H1 (cell line): ENCODE data around the gene WSCD2. TPM values are rescaled to one million over a fixed set of nuclear protein-coding genes. Genes with fewer than 3 reads are reported as not detected.

ENCODE experiments used
- CTCF ChIA-PET: fragments of 300-600 bp; sonication (Branson Sonifier 250); formaldehyde crosslinking; loops from one replicate; lab custom pipeline; 2021; ENCODE audit not compliant: partially characterized antibody; lab: Charles Lee
- POLR2A ChIA-PET: fragments of 300-600 bp; sonication (Branson Sonifier 250); formaldehyde crosslinking; loops from one replicate; lab custom pipeline; 2021; ENCODE audit warnings: inconsistent platforms; ENCODE audit not compliant: partially characterized antibody; lab: Charles Lee
- DNase-seq, 2 experiments: peaks; one replicate each; pipeline versions ENCODE4 v3.0.0 to v3.0.0-alpha.2; 2010 to 2022; ENCODE audit warnings: low spot score in 2 of 2, low read depth in 1 of 2, mixed read lengths in 1 of 2
- FAIRE-seq: peaks from 2 replicates; lab custom pipeline; 2011; peaks lifted over from hg19 to GRCh38; lab: Jason Lieb, UNC
- H2AFZ ChIP-seq: 2 replicates; pipeline ENCODE4 v1.8.1; 2012; ENCODE audit warnings: low read length, inconsistent platforms
- H2AK5ac ChIP-seq: 2 replicates; pipeline ENCODE4 v1.6.1; 2013; ENCODE audit warnings: low read depth, low read length
- H2BK120ac ChIP-seq: replicated peaks from 2 replicates; pipeline ENCODE3; 2013; ENCODE audit warnings: low read depth, low read length, inconsistent platforms
- H2BK12ac ChIP-seq: 2 replicates; pipeline ENCODE4 v1.6.1; 2013; ENCODE audit warnings: low read depth, low read length
- H2BK15ac ChIP-seq: 2 replicates; pipeline ENCODE4 v1.6.1; 2013; ENCODE audit warnings: low read length
- H2BK20ac ChIP-seq: 2 replicates; pipeline ENCODE4 v1.6.1; 2013; ENCODE audit warnings: low read length
- H2BK5ac ChIP-seq: 2 replicates; pipeline ENCODE4 v1.6.1; 2013; ENCODE audit warnings: low read depth, low read length
- H3K14ac ChIP-seq: 2 replicates; pipeline ENCODE4 v1.6.1; 2013; ENCODE audit warnings: inconsistent platforms; ENCODE audit not compliant: insufficient read length
- H3K18ac ChIP-seq: 2 replicates; pipeline ENCODE4 v1.6.1; 2013; ENCODE audit warnings: low read length; ENCODE audit errors: extremely low read depth
- H3K23ac ChIP-seq: 2 replicates; pipeline ENCODE4 v1.6.1; 2013; ENCODE audit warnings: inconsistent platforms; ENCODE audit not compliant: insufficient read length
- H3K23me2 ChIP-seq: 2 replicates; pipeline ENCODE4 v1.6.1; 2013; ENCODE audit warnings: low read depth, low read length
- H3K27ac ChIP-seq: 2 replicates; pipeline ENCODE4 v1.6.1; 2011; ENCODE audit warnings: low read depth, low read length, inconsistent platforms
- H3K27me3 ChIP-seq, 4 experiments: replicated peaks in 1 of 4; 1 replicate in 1 of 4; 2 replicates in 3 of 4; pipeline versions ENCODE4 v1.6.1 to v1.8.1; 2011 to 2013; ENCODE audit warnings: low read length in 3 of 4, mild to moderate bottlenecking in 3 of 4, inconsistent platforms in 2 of 4, mixed read lengths in 2 of 4, moderate library complexity in 1 of 4; ENCODE audit not compliant: control insufficient read depth in 3 of 4, insufficient read depth in 3 of 4; ENCODE audit errors: extremely low read depth in 1 of 4
- H3K36me3 ChIP-seq, 4 experiments: 2 replicates each; pipeline versions ENCODE4 v1.6.1 to v1.8.1; 2011 to 2013; ENCODE audit warnings: mild to moderate bottlenecking in 4 of 4, low read length in 3 of 4, moderate library complexity in 2 of 4, control low read depth in 1 of 4, inconsistent platforms in 1 of 4; ENCODE audit not compliant: insufficient read depth in 4 of 4, control insufficient read depth in 2 of 4
- H3K4ac ChIP-seq: replicated peaks from 2 replicates; pipeline ENCODE3; 2013; ENCODE audit warnings: low read length, low read depth, mixed read lengths, inconsistent platforms; ENCODE audit not compliant: insufficient read length
- H3K4me1 ChIP-seq, 4 experiments: replicated peaks in 1 of 4; 1 replicate in 1 of 4; 2 replicates in 3 of 4; pipeline versions ENCODE4 v1.6.1 to v1.8.1; 2011 to 2013; ENCODE audit warnings: low read length in 3 of 4, inconsistent platforms in 2 of 4, mixed read lengths in 1 of 4; ENCODE audit not compliant: insufficient read depth in 4 of 4, control insufficient read depth in 3 of 4
- H3K4me2 ChIP-seq, 2 experiments: 2 replicates each; pipeline versions ENCODE4 v1.6.1 to v1.8.1; 2011 to 2013; ENCODE audit warnings: low read depth in 2 of 2, low read length in 2 of 2, control low read depth in 1 of 2, inconsistent platforms in 1 of 2, mild to moderate bottlenecking in 1 of 2; ENCODE audit not compliant: insufficient read depth in 1 of 2
- H3K4me3 ChIP-seq, 4 experiments: fragments of 200-600, 300-600 bp in 1 of 4; sonication (generic), shearing (Covaris generic), sonication (Bioruptor Twin) in 1 of 4; 2 replicates each; pipeline versions ENCODE4 v1.5.1 to v1.8.1; 2011 to 2016; ENCODE audit warnings: low read length in 4 of 4, low read depth in 3 of 4, control low read depth in 2 of 4, inconsistent platforms in 2 of 4, mild to moderate bottlenecking in 2 of 4, mixed read lengths in 1 of 4, moderate library complexity in 1 of 4; ENCODE audit not compliant: insufficient read depth in 2 of 4; ENCODE audit errors: extremely low read depth in 1 of 4
- H3K56ac ChIP-seq: replicated peaks from 2 replicates; pipeline ENCODE3; 2013; ENCODE audit warnings: low read depth, mild to moderate bottlenecking, mixed read lengths, low read length, inconsistent platforms; ENCODE audit not compliant: insufficient read length
- H3K79me1 ChIP-seq: 2 replicates; pipeline ENCODE4 v1.6.1; 2013; ENCODE audit warnings: low read depth, low read length, control low read depth
- H3K79me2 ChIP-seq, 2 experiments: 2 replicates each; pipeline versions ENCODE4 v1.6.1 to v1.8.1; 2012 to 2013; ENCODE audit warnings: low read length in 2 of 2, mild to moderate bottlenecking in 2 of 2, inconsistent platforms in 1 of 2; ENCODE audit not compliant: insufficient read depth in 2 of 2, control insufficient read depth in 1 of 2
- H3K9ac ChIP-seq, 4 experiments: replicated peaks in 1 of 4; 1 replicate in 1 of 4; 2 replicates in 3 of 4; pipeline versions ENCODE4 v1.6.1 to v1.8.1; 2011 to 2013; ENCODE audit warnings: low read depth in 3 of 4, low read length in 3 of 4, control low read depth in 2 of 4, mild to moderate bottlenecking in 2 of 4, moderate library complexity in 2 of 4, inconsistent platforms in 1 of 4; ENCODE audit errors: extremely low read depth in 1 of 4
- H3K9me3 ChIP-seq, 2 experiments: 2 replicates each; pipeline versions ENCODE4 v1.6.1 to v1.8.1; 2012 to 2013; ENCODE audit warnings: mild to moderate bottlenecking in 2 of 2, moderate library complexity in 2 of 2, control low read depth in 1 of 2, inconsistent platforms in 1 of 2, low read depth in 1 of 2, low read length in 1 of 2, mixed read lengths in 1 of 2; ENCODE audit not compliant: insufficient read depth in 2 of 2
- H4K20me1 ChIP-seq, 2 experiments: replicated peaks in 1 of 2; 2 replicates each; pipeline versions ENCODE3 to v1.8.1; 2011 to 2013; ENCODE audit warnings: inconsistent platforms in 2 of 2, low read length in 2 of 2, mild to moderate bottlenecking in 1 of 2; ENCODE audit not compliant: insufficient read depth in 2 of 2, control insufficient read depth in 1 of 2
- H4K5ac ChIP-seq: 2 replicates; pipeline ENCODE4 v1.6.1; 2013; ENCODE audit warnings: low read length, low read depth, mixed read lengths, inconsistent platforms; ENCODE audit not compliant: insufficient read length
- H4K8ac ChIP-seq: 2 replicates; pipeline ENCODE4 v1.8.0; 2013; ENCODE audit warnings: mild to moderate bottlenecking, moderate library complexity, low read length, inconsistent platforms; ENCODE audit not compliant: insufficient read depth; ENCODE audit errors: extremely low read depth
- H4K91ac ChIP-seq: replicated peaks from 2 replicates; pipeline ENCODE3; 2013; ENCODE audit warnings: low read length, mixed read lengths, inconsistent platforms; ENCODE audit not compliant: insufficient read length
- CEBPB ChIP-seq: IDR thresholded peaks from 2 replicates; pipeline ENCODE4 v1.6.1; 2012; ENCODE audit warnings: low read depth, low read length
- EP300 ChIP-seq, 2 experiments: IDR thresholded peaks; 1 replicate in 1 of 2; 2 replicates in 1 of 2; pipeline ENCODE4 v1.6.1; 2011 to 2012; ENCODE audit warnings: low read depth in 2 of 2, low read length in 2 of 2, mild to moderate bottlenecking in 2 of 2, borderline replicate concordance in 1 of 2, inconsistent platforms in 1 of 2, moderate library complexity in 1 of 2
- HDAC6 ChIP-seq: IDR thresholded peaks from one replicate; pipeline ENCODE4 v1.7.1; 2012; ENCODE audit warnings: low read depth, mild to moderate bottlenecking, inconsistent platforms, low read length, moderate library complexity
- KDM1A ChIP-seq: fragments of 200-600, 300-600 bp; sonication (generic); IDR thresholded peaks from 2 replicates; pipeline ENCODE4 v1.7.1; 2016; ENCODE audit warnings: mild to moderate bottlenecking, low read length, borderline replicate concordance
- NANOG ChIP-seq: IDR thresholded peaks from 2 replicates; pipeline ENCODE4 v1.6.1; 2011; ENCODE audit warnings: low read length, low read depth, mild to moderate bottlenecking, inconsistent platforms; ENCODE audit not compliant: insufficient read depth, poor library complexity, severe bottlenecking
- NRF1 ChIP-seq: IDR thresholded peaks from 2 replicates; pipeline ENCODE4 v1.6.1; 2011; ENCODE audit warnings: mild to moderate bottlenecking, low read depth, low read length, improper control_type of control experiment
- POU5F1 ChIP-seq: IDR thresholded peaks from 2 replicates; pipeline ENCODE4 v1.6.1; 2011; ENCODE audit warnings: low read depth, mild to moderate bottlenecking, low read length, moderate library complexity
- SP1 ChIP-seq: IDR thresholded peaks from 2 replicates; pipeline ENCODE4 v1.6.1; 2011; ENCODE audit warnings: low read depth, low read length
- TAF7 ChIP-seq: optimal IDR thresholded peaks from 2 replicates; pipeline ENCODE3; 2011; ENCODE audit warnings: low read depth, mild to moderate bottlenecking, inconsistent platforms, low read length, moderate library complexity, borderline replicate concordance
- WGBS, 2 experiments: shearing (Covaris generic) in 1 of 2; methylation state at CpG; one replicate each; pipeline versions ENCODE4 v1.1.6 to v1.1.7; 2013 to 2015; ENCODE audit warnings: low lambda C conversion rate in 2 of 2, mixed read lengths in 2 of 2, inconsistent platforms in 1 of 2, low coverage in 1 of 2, missing lambda C conversion rate in 1 of 2; ENCODE audit not compliant: insufficient replicate concordance in 2 of 2, insufficient coverage in 1 of 2, insufficient read length in 1 of 2; ENCODE audit errors: extremely low coverage in 1 of 2, missing lambda C conversion rate in 1 of 2; 5-methylcytosine and 5-hydroxymethylcytosine counted together
- polyA plus RNA-seq, 7 experiments: library from polyadenylated mRNA; depleted of rRNA in 3 of 7; stranded (reverse) in 5 of 7; unstranded in 2 of 7; fragments of >200 nt in 5 of 7; fragments of 200-250 nt in 2 of 7; gene quantifications; 1 replicate in 5 of 7; 2 replicates in 1 of 7; 4 replicates in 1 of 7; pipeline versions ENCODE4 v1.2.1 to v1.2.3, GENCODE V29; 2011 to 2013; ENCODE audit warnings: missing spikeins in 2 of 7, mixed read lengths in 2 of 7
- total RNA-seq: library from RNA; stranded (reverse); fragmentation: NEBNext Ultra II Directional; extraction: Animal tissue kit (Norgen Biotek cat#: 25700); gene quantifications from 2 replicates; pipeline ENCODE4 v1.2.1, GENCODE V29; 2021
- TF ChIP-seq, protein P1 (sequence below), 3 experiments: IDR thresholded peaks; 1 replicate in 2 of 3; 2 replicates in 1 of 3; pipeline versions ENCODE4 v1.5.1 to v1.6.1; 2011; ENCODE audit warnings: low read length in 3 of 3, mild to moderate bottlenecking in 3 of 3, inconsistent platforms in 2 of 3, low read depth in 1 of 3, moderate library complexity in 1 of 3; ENCODE audit not compliant: insufficient read depth in 1 of 3; ENCODE audit errors: control extremely low read depth in 1 of 3

Gene WSCD2
- total and polyA plus RNA-seq, 2 of the 8 experiments (the other 6 are each of a cell fraction or from before 2014, with no cell fraction given), result 1.3 to 2.2 TPM

- Histone ChIP-seq H3K79me2 (no peaks in the 10 kb centered on the region), H3K23me2 (no peaks in the 10 kb centered on the region), H3K36me3 (no peaks in the 10 kb centered on the region), H3K27ac (no peak overlapping the region), H2BK20ac (no peak overlapping the region), H2AFZ (no peak overlapping the region), H3K9me3 (no peaks in the 10 kb centered on the region), H3K79me1 (no peaks in the 10 kb centered on the region), H3K18ac (0 out of 2 replicates have a peak overlapping the region, but pooled peaks have one; percentile 9), H4K8ac (no peak overlapping the region), H3K4me2 (no peak overlapping the region), H4K91ac (no peak overlapping the region), H2BK5ac (no peak overlapping the region), H3K4me3 (no peak overlapping the region), H2BK12ac (no peak overlapping the region), H3K4ac (no peak overlapping the region), H2AK5ac (0 out of 2 replicates have a peak overlapping the region, but pooled peaks have one; percentile 46), H3K9ac (no peak overlapping the region), H3K27me3 (no peaks in the 10 kb centered on the region), H3K14ac (no peak overlapping the region), H3K4me1 (peaks cover 0 to 10% (median 5%) of the 10 kb centered on the region in 4 experiments; a peak in 5 of 7 replicates), H3K56ac (no peak overlapping the region), H2BK120ac (no peak overlapping the region), H4K5ac (no peak overlapping the region), H3K23ac (no peak overlapping the region), H2BK15ac (no peak overlapping the region), H4K20me1 (no peaks in the 10 kb centered on the region)
- WGBS, 2 experiments, result 84% methylated on average over 5 of the region's 5 CpGs; no CpG with 5 or more reads in 1 of the 2 experiments
- ChIA-PET POLR2A (interaction anchor here (1.0 kb wide), 1 partner anchor 8 kb away, joined by 3 read pairs; no protein-coding TSS in a partner anchor), CTCF (interaction anchor here (1.0 to 2.1 kb wide), 4 partner anchors 18 to 347 kb away, joined by 3 to 8 read pairs (median 4); partner anchors contain the start of gene WSCD2)
- DNase-seq (no peak), FAIRE-seq (no peak)
- TF ChIP-seq TAF7, result no peak
- TF ChIP-seq SP1, result no peak
- TF ChIP-seq NANOG, result no peak
- TF ChIP-seq NRF1, result no peak
- TF ChIP-seq, protein P1, sequence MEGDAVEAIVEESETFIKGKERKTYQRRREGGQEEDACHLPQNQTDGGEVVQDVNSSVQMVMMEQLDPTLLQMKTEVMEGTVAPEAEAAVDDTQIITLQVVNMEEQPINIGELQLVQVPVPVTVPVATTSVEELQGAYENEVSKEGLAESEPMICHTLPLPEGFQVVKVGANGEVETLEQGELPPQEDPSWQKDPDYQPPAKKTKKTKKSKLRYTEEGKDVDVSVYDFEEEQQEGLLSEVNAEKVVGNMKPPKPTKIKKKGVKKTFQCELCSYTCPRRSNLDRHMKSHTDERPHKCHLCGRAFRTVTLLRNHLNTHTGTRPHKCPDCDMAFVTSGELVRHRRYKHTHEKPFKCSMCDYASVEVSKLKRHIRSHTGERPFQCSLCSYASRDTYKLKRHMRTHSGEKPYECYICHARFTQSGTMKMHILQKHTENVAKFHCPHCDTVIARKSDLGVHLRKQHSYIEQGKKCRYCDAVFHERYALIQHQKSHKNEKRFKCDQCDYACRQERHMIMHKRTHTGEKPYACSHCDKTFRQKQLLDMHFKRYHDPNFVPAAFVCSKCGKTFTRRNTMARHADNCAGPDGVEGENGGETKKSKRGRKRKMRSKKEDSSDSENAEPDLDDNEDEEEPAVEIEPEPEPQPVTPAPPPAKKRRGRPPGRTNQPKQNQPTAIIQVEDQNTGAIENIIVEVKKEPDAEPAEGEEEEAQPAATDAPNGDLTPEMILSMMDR (IDR thresholded peaks at IDR 0.05; ENCODE audit: control extremely low read depth in 1 of 3, insufficient read depth in 1 of 3, low read depth in 1 of 3, low read length in 3 of 3), result no peak
- no peak for TF ChIP-seq HDAC6
- no peak for TF ChIP-seq EP300 (IDR thresholded peaks at IDR 0.05; ENCODE audit: borderline replicate concordance in 1 of 2, low read depth in 2 of 2, low read length in 2 of 2)
- no peak for TF ChIP-seq POU5F1
- TF ChIP-seq CEBPB, result no peak
- no peak for TF ChIP-seq KDM1A
Observed at GRCh38 chr12:108147279-108147678, 18.2 kb downstream of the WSCD2 start.
